ENCODE results near the gene ETV4.
"Not testable (repeated sequence)": the region's sequence is repeated elsewhere in the genome, so short reads cannot be mapped to it uniquely, and the experiment has no call there.

ETV4 gene

GRCh38 chr17:43517161-43517560, 29.0 kb downstream of the ETV4 start:
- DNase-seq (ENCODE audit: low spot score): no peak

GRCh38 chr17:43515656-43516055, 30.5 kb downstream of the ETV4 start:
- no peak for DNase-seq (ENCODE audit: low spot score)

GRCh38 chr17:43511199-43511598, 34.9 kb downstream of the ETV4 start:
- DNase-seq (ENCODE audit: low spot score): not testable (repeated sequence)

GRCh38 chr17:43509440-43509839, 36.7 kb downstream of the ETV4 start:
- DNase-seq (ENCODE audit: low spot score): not testable (repeated sequence)

GRCh38 chr17:43490621-43491020, 55.5 kb downstream of the ETV4 start:
- no peak for DNase-seq (ENCODE audit: low spot score)

- DNase-seq (ENCODE audit: low spot score): peak; percentile 99
Measured at GRCh38 chr17:43483674-43484551, 62.2 kb downstream of the ETV4 start, which contains the start of gene DHX8. TSS of gene DHX8 (plus strand) at chr17:43483975. CDS start at chr17:43484038, 63 bp downstream.

- DNase-seq (ENCODE audit: low spot score): no peak
Measured at GRCh38 chr17:43482103-43483012, 63.8 kb downstream of the ETV4 start.

GRCh38 chr17:43479948-43480347, 66.2 kb downstream of the ETV4 start:
- no peak for DNase-seq (ENCODE audit: low spot score)

Measured in left forelimb (tissue), 1 donor.